DMS79 (cell line): ENCODE measurements around the gene ACBD5.
"Not testable (repeated sequence)": the region's sequence is repeated elsewhere in the genome, so short reads cannot be mapped to it uniquely, and the experiment has no call there.

Experiments used
- DNase-seq: peaks from one replicate; lab custom pipeline; 2025; lab: John Stamatoyannopoulos, UW

ACBD5 gene

DNA sequence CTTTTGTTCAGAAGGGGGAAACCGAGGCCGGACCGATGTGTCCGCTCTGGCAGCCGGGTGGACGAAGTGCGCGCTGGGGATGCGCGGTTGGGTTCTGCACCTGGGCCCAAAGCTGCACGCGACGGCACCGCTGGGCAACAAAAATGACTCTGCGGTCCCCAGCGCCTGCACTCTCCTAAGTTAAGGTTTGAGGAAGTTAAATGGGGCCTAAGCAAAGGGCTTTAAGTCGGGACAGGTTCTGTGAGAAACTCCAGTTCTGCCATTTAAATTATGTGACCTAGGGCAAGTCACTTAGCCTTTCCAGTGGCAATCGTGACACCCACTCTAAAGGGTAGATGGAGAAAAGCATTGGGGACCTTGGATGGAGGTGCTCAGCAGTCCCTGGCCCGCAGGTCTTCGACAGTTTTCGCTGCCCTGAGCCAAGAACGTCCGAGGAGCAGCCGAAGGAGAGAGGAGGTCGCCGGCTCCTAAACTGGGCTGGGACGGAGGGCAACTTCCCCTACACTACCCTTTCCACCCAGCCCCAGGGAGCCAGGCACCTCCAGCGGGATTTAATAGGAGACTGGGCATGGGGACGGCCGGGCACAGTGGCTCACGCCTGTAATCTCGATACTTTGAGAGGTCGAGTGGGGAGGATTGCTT lies 534 bp upstream of the ACBD5 start:
- no peak for DNase-seq

- DNase-seq, result not testable (repeated sequence)
Measured at GRCh38 chr10:27237531-27237930, 3.1 kb downstream of the ACBD5 start.

GRCh38 chr10:27236589-27237128 lies 3.9 kb downstream of the ACBD5 start:
- not testable (repeated sequence) for DNase-seq

DNA sequence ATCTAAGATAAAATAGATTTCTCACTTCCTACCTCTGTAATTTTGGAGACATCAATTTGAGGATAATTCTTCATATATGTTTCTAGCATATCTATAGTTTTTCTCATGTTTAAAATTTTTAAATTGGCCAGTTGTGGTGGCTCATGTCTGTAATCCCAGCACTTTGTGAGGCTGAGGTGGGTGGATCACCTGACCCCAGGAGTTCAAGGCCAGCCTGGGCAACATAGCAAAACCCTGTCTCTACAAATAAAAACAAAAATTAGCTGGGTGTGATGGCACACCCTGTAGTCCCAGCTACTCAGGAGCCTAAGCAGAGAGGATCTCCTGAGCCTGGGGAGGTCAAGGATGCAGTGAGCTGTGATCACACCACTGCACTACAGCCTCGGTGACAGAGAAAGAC lies 4.9 kb downstream of the ACBD5 start:
- no peak for DNase-seq

DNA sequence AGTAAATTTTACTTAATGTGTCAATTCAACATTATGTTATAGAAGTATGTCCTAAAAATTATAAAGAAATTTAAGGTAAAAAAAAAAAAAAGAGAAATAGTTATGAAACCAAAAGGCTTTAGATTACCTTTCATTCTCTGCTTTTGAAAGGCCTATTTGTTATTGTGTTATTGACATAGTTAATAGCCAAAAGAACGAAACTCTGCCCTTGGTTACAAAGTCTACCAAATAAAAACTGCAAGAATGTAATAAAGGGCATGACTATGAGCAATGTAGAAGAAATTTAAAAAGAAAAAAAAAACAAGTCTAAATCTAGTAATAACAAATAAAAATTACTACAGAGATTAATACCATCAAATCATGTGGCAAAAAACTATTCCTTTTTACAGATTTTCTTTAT lies 10.6 kb downstream of the ACBD5 start:
- no peak for DNase-seq

GRCh38 chr10:27225642-27226257 lies 14.8 kb downstream of the ACBD5 start:
- DNase-seq, result no peak

GRCh38 chr10:27225011-27225590 lies 15.5 kb downstream of the ACBD5 start:
- no peak for DNase-seq

DNA sequence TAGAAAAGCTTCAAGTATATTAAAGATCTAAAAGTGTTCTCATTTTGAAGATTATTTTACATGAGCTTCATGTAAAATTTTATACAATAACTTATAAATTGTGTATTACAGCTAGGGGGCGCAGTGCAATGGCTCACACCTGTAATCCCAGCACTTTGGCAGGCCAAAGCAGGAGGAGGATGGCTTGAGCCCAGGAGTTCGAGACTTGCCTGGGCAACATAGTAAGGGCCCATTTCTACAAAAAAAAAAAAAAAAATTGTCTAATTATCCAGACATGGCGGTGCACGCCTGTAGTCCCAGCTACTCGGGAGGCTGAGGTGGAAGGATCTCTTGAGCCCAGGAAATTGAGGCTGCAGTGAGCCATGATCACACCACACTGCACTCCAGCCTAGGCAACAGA lies 16.6 kb downstream of the ACBD5 start:
- no peak for DNase-seq

GRCh38 chr10:27207350-27207749 lies 33.2 kb downstream of the ACBD5 start:
- no peak for DNase-seq

GRCh38 chr10:27203806-27204205 lies 36.8 kb downstream of the ACBD5 start:
- no peak for DNase-seq

- DNase-seq, result no peak
Measured at GRCh38 chr10:27197980-27198620, 42.5 kb downstream of the ACBD5 start.

DNA sequence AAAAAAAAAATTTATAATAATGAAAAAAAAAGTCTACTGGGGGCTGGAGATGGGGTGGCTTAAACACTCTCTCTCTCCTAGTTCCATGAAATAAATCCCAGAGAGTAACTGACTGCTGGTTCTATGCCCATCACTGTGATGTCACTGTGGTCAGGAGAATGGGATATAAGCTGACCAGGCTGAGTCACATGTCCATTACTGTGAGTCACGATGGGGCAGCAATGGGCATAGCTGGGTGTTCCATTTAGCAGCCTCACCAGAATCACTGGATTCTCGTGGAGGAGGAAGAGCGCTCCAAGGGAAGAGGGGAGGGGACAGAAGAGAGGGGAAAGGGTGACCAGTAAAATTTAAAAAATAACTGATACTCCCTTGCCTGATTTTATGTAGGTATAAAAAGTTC lies 48.3 kb downstream of the ACBD5 start:
- DNase-seq, result no peak

DNA sequence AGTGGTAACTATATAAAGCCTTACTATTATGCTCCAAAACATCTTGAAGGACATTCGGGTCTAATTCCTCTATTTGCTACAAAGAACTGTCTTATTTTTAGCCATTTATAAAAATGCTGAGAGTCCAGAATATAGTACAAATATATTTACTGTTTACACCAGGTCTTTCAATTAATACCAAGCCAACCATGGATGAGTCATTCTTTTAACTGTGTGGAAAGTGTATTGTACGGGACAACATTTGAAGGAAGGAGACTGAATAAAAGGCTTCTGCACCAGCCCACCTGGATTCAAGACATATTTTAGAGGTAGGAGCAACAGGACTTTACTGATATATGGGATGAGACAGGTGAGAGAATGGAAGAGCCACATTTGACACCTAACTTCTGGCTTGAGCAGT lies 50.1 kb downstream of the ACBD5 start:
- DNase-seq, result no peak

DNA sequence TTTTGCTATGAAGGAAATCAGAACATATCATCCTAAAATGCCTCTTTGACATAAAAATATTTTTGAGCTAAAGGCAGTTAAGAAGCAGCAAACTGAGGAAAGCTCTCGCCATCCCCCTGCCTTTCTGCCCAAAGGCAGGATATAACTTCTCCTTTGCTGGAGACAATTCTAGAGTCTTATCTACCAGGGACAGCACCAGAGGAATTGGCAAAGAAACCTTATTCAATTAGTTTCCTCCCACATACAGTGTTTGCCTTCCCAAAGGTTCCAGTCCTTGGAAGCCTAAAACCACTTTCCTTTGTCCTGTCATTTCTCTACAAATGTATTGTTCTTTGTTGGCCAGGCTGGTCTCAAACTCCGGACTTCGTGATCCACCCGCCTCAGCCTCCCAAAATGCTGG lies 51.7 kb downstream of the ACBD5 start:
- no peak for DNase-seq

GRCh38 chr10:27188259-27188658 lies 52.3 kb downstream of the ACBD5 start:
- DNase-seq, result no peak

GRCh38 chr10:27169849-27170248 lies 70.7 kb downstream of the ACBD5 start:
- no peak for DNase-seq

DNA sequence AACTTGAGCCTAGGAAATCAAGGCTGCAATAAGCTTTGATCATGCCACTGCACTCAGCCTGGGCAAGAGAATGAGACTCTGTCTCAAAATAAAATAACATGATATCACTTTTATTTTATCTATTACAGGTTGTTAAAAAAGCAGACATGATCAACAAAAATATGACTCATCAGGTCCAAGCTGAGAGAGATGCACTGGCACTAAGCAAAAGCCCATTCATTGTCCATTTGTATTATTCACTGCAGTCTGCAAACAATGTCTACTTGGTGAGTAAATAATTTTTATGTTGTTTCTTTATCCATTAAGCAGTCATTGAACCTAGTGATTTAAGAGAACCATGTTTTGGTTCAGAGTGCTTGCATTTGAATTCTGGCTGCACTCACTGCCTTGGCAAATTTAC lies 82.2 kb downstream of the ACBD5 start:
- DNase-seq, result no peak

- DNase-seq, result no peak
Measured at GRCh38 chr10:27157150-27157549, 83.4 kb downstream of the ACBD5 start.

DNA sequence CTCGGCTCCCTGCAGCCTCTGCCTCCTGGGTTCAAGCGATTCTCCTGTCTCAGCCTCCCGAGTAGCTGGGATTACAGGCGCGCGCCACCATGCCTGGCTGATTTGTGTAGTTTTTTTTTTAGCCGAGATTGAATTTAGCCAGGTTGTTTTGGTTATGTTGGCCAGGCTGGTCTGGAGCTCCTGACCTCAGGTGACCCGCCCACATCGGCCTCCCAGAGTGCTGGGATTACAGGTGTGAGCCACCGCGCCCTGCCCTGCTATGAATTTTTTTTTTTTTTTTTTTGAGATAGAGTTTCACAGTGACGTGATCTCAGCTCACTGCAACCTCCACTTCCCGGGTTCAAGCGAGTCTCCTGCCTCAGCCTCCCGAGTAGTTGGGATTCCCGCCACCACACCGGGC lies 84.0 kb downstream of the ACBD5 start:
- not testable (repeated sequence) for DNase-seq

- peak; percentile 48 for DNase-seq
Measured at GRCh38 chr10:27155066-27155754, 85.4 kb downstream of the ACBD5 start, which contains the start of gene MASTL. MASTL (plus strand) TSS chr10:27155352; CDS start chr10:27155427, 75 bp downstream.

- no peak for DNase-seq
Measured at GRCh38 chr10:27153845-27154193, 86.8 kb downstream of the ACBD5 start.

GRCh38 chr10:27153329-27153728 lies 87.3 kb downstream of the ACBD5 start:
- DNase-seq, result no peak
